IMR-90 (cell line): ENCODE data around the gene HDHD2. TPM values are rescaled to one million over a fixed set of nuclear protein-coding genes. Genes with fewer than 3 reads are reported as not detected.

ENCODE experiments used
- ATAC-seq: fragments of 200-7000 bp; cut with Tn5 transposase; 2 replicates; pipeline ENCODE4 v1.9.1; 2020; ENCODE audit warnings: low read depth, mild to moderate bottlenecking, moderate library complexity
- BruUV-seq: library from RNA; stranded (reverse); fragments of 400-500 nt; replicated peaks from 2 replicates; lab custom pipeline; 2021; lab: Mats Ljungman, UMichigan
- CTCF ChIA-PET: fragments of 300-600 bp; formaldehyde crosslinking; extraction: SDS; loops from one replicate; lab custom pipeline; 2021; ENCODE audit warnings: antibody characterized with exemption; lab: Yijun Ruan, JAX
- POLR2A ChIA-PET: fragments of 300-600 bp; sonication (Branson Sonifier 250); formaldehyde crosslinking; loops from one replicate; lab custom pipeline; 2022; ENCODE audit warnings: antibody characterized with exemption; ENCODE audit not compliant: unreplicated experiment; lab: Charles Lee
- DNase-seq: peaks from one replicate; pipeline ENCODE4 v3.0.0; 2013
- H2AFZ ChIP-seq: replicated peaks from 2 replicates; pipeline ENCODE3; 2013; ENCODE audit warnings: low read length, mild to moderate bottlenecking; ENCODE audit not compliant: poor library complexity
- H2AK5ac ChIP-seq: 2 replicates; pipeline ENCODE4 v1.6.1; 2013; ENCODE audit warnings: low read depth, low read length, inconsistent platforms
- H2AK9ac ChIP-seq: replicated peaks from 2 replicates; pipeline ENCODE3; 2013; ENCODE audit warnings: mild to moderate bottlenecking, low read depth, low read length, moderate library complexity; ENCODE audit not compliant: poor library complexity
- H2BK120ac ChIP-seq: 2 replicates; pipeline ENCODE4 v1.6.1; 2013; ENCODE audit warnings: low read depth, low read length, inconsistent platforms
- H2BK15ac ChIP-seq: 3 replicates; pipeline ENCODE4 v1.6.1; 2013; ENCODE audit warnings: low read depth, low read length, inconsistent platforms
- H2BK20ac ChIP-seq: 2 replicates; pipeline ENCODE4 v1.6.1; 2013; ENCODE audit warnings: low read depth, mild to moderate bottlenecking, inconsistent platforms, low read length, moderate library complexity
- H2BK5ac ChIP-seq: 2 replicates; pipeline ENCODE4 v1.6.1; 2013; ENCODE audit warnings: mild to moderate bottlenecking, low read depth, low read length, inconsistent platforms; ENCODE audit not compliant: poor library complexity, severe bottlenecking
- H3K14ac ChIP-seq: replicated peaks from 2 replicates; pipeline ENCODE4 v1.6.1; 2013; ENCODE audit warnings: low read depth, low read length, inconsistent platforms
- H3K18ac ChIP-seq: 2 replicates; pipeline ENCODE4 v1.6.1; 2013; ENCODE audit warnings: low read depth, low read length, control low read depth
- H3K23ac ChIP-seq: 2 replicates; pipeline ENCODE4 v1.6.1; 2013; ENCODE audit warnings: low read depth, low read length, inconsistent platforms
- H3K27ac ChIP-seq: 2 replicates; pipeline ENCODE4 v1.5.1; 2013; ENCODE audit warnings: mild to moderate bottlenecking, control low read depth, low read length; ENCODE audit not compliant: insufficient read depth
- H3K27me3 ChIP-seq: 2 replicates; pipeline ENCODE4 v1.6.1; 2013; ENCODE audit warnings: low read length; ENCODE audit not compliant: control insufficient read depth, insufficient read depth
- H3K36me3 ChIP-seq: 2 replicates; pipeline ENCODE4 v1.6.1; 2013; ENCODE audit warnings: low read length, mixed read lengths; ENCODE audit not compliant: control insufficient read depth, insufficient read depth
- H3K4ac ChIP-seq: 2 replicates; pipeline ENCODE4 v1.6.1; 2013; ENCODE audit warnings: low read depth, low read length, inconsistent platforms
- H3K4me1 ChIP-seq: 2 replicates; pipeline ENCODE4 v1.6.1; 2013; ENCODE audit warnings: low read length, mixed read lengths; ENCODE audit not compliant: control insufficient read depth, insufficient read depth
- H3K4me2 ChIP-seq: 2 replicates; pipeline ENCODE4 v1.6.1; 2013; ENCODE audit warnings: low read depth, mild to moderate bottlenecking, control low read depth, low read length, moderate library complexity
- H3K4me3 ChIP-seq: 2 replicates; pipeline ENCODE4 v1.5.1; 2013; ENCODE audit warnings: low read depth, mild to moderate bottlenecking, control low read depth, low read length, moderate library complexity; ENCODE audit not compliant: insufficient read depth
- H3K56ac ChIP-seq: 2 replicates; pipeline ENCODE4 v1.6.1; 2013; ENCODE audit warnings: low read length, inconsistent platforms; ENCODE audit not compliant: insufficient read depth; ENCODE audit errors: extremely low read depth
- H3K79me1 ChIP-seq, 2 experiments: 2 replicates each; pipeline ENCODE4 v1.6.1; 2013; ENCODE audit warnings: low read length in 2 of 2, inconsistent platforms in 1 of 2, low read depth in 1 of 2
- H3K9ac ChIP-seq: 2 replicates; pipeline ENCODE4 v1.6.1; 2013; ENCODE audit warnings: low read depth, low read length, control low read depth
- H3K9me1 ChIP-seq: 2 replicates; pipeline ENCODE4 v1.6.1; 2013; ENCODE audit warnings: low read length, inconsistent platforms; ENCODE audit not compliant: insufficient read depth
- H3K9me3 ChIP-seq: 2 replicates; pipeline ENCODE4 v1.6.1; 2013; ENCODE audit warnings: low read length; ENCODE audit not compliant: control insufficient read depth, insufficient read depth
- H4K20me1 ChIP-seq: 2 replicates; pipeline ENCODE4 v1.6.1; 2013; ENCODE audit warnings: low read length, inconsistent platforms; ENCODE audit not compliant: insufficient read depth
- H4K5ac ChIP-seq: 2 replicates; pipeline ENCODE4 v1.6.1; 2013; ENCODE audit warnings: mild to moderate bottlenecking, low read depth, low read length, control low read depth
- H4K8ac ChIP-seq, 2 experiments: 2 replicates each; pipeline ENCODE4 v1.6.1; 2013; ENCODE audit warnings: low read depth in 2 of 2, low read length in 2 of 2, control low read depth in 1 of 2, inconsistent platforms in 1 of 2
- H4K91ac ChIP-seq: 2 replicates; pipeline ENCODE4 v1.6.1; 2013; ENCODE audit warnings: low read depth, low read length, inconsistent platforms; ENCODE audit not compliant: insufficient read depth
- MAFK ChIP-seq: IDR thresholded peaks from 2 replicates; pipeline ENCODE4 v1.6.1; 2012; ENCODE audit warnings: low read depth, low read length, improper control_type of control experiment
- MAZ ChIP-seq: IDR thresholded peaks from 2 replicates; pipeline ENCODE4 v1.6.1; 2012; ENCODE audit warnings: low read depth, mild to moderate bottlenecking, low read length, improper control_type of control experiment, moderate library complexity, borderline replicate concordance
- POLR2A ChIP-seq: IDR thresholded peaks from 2 replicates; pipeline ENCODE4 v1.6.1; 2012; ENCODE audit warnings: mild to moderate bottlenecking, low read depth, low read length
- WGBS, 2 experiments: methylation state at CpG; one replicate each; pipeline versions ENCODE4 v1.1.5 to v1.1.7; 2013; ENCODE audit warnings: missing lambda C conversion rate in 2 of 2; ENCODE audit not compliant: insufficient read length in 1 of 2; ENCODE audit errors: extremely low coverage in 2 of 2; 5-methylcytosine and 5-hydroxymethylcytosine counted together
- dilution Hi-C: fragments of 300-500 bp; cut with HindIII; formaldehyde crosslinking; loops from one replicate; pipeline ENCODE4 v1.14.3; 2018; ENCODE audit warnings: low sequenced_read_pairs; ENCODE audit not compliant: unreplicated experiment
- in situ Hi-C: fragments of 300-500 bp; cut with MboI; formaldehyde crosslinking; loops from 3 replicates; pipeline ENCODE4 v1.14.3; 2019; ENCODE audit warnings: low sequenced_read_pairs, inconsistent platforms, mixed read lengths
- intact Hi-C: fragments of 100-400 bp; cut with micrococcal nuclease; formaldehyde crosslinking; loops from 2 replicates; pipeline ENCODE4 v1.10.0; 2022
- polyA plus RNA-seq, 3 experiments: library from polyadenylated mRNA; depleted of rRNA; stranded (reverse); fragments of >200 nt; gene quantifications; 2 replicates each; pipeline ENCODE4 v1.2.3, GENCODE V29; 2012; ENCODE audit warnings: low replicate concordance in 1 of 3
- total RNA-seq: library from RNA; depleted of rRNA; stranded (reverse); fragments of >200 nt; gene quantifications from 2 replicates; pipeline ENCODE4 v1.2.3, GENCODE V29; 2012
- TF ChIP-seq, protein P1 (sequence below): fragments of 150-350 bp; IDR thresholded peaks from 2 replicates; pipeline ENCODE4 v1.6.1; 2017; ENCODE audit warnings: mild to moderate bottlenecking, antibody characterized with exemption, low read length, low read depth
- TF ChIP-seq, protein P2 (sequence below): conservative IDR thresholded peaks from 2 replicates; pipeline ENCODE4 v1.5.1; 2012; ENCODE audit warnings: mild to moderate bottlenecking, low read depth, low read length, improper control_type of control experiment

The HDHD2 gene
- total and polyA plus RNA-seq, 2 of the 4 experiments (the other 2 are of a cell fraction) = 7.2 to 18.6 TPM

DNA sequence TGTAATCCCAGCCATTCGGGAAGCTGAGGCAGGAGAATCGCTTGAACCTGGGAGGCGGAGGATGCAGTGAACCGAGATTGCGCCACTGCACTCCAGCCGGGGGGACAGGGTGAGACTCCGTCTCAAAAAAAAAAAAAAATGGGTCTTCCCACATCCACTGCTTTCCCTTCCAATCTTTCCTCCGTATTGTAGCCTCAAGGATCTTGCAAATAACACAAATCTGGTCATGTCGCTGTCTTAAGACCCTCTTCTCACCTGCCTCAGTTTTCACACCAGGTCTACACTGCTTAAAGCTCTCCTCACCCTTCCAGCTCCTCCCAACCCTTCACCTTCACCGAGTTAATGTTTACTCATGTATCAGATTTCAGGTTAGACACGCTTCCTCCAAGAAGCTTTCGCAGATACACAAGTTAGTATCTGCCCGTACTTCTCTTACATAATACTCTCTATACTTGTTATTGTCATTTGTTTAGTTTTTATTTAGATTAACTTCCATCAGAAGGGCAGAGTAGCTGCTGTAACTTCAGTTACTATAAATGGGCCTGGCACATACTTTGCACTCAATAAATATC is 24.3 kb upstream of the HDHD2 start (continued):
- TF ChIP-seq MAZ = no peak

DNA sequence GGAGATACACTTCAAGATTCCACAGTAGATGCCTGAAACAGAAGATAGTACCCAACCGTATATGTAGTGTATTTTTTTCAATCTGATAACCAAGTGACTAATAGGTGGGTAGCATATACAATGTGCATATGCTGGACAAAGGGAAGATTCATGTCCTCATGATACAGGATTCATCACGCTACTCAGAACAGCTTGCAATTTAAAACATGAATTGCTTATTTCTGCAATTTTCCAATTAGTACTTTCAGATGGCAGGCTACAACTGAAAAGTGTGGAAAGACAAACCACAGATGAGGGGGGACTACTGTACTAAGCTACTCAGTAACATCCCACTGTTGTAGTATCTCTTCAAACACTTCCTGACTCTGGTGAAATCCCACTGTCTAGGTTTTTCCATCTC is 22.2 kb upstream of the HDHD2 start:
- peaks cover 4% of the 10 kb centered on the region for H3K4me1 ChIP-seq
- H4K20me1 ChIP-seq = peaks cover 41% of the 10 kb centered on the region
- no peaks in the 10 kb centered on the region for H3K9me3 ChIP-seq
- H3K23ac ChIP-seq = no peak overlapping the region
- H3K4me3 ChIP-seq = no peak overlapping the region
- intact Hi-C loops (no loop called here), dilution Hi-C loops (no loop called here), in situ Hi-C loops (no loop called here)
- BruUV-seq = no TSS peak
- peaks cover 13 to 33% of the 10 kb centered on the region in 2 experiments for H3K79me1 ChIP-seq
- H3K14ac ChIP-seq = no peak overlapping the region
- H3K9ac ChIP-seq = no peak overlapping the region
- no peak overlapping the region for H2BK20ac ChIP-seq
- WGBS, 2 experiments = no CpG with 5 or more reads among the region's 2 CpGs
- H4K91ac ChIP-seq = no peak overlapping the region
- H2AFZ ChIP-seq = no peak overlapping the region
- no peaks in the 10 kb centered on the region; the same call in 1 of the 2 replicates for H3K36me3 ChIP-seq
- H3K56ac ChIP-seq = no peak overlapping the region
- H2AK5ac ChIP-seq = no peak overlapping the region
- H4K5ac ChIP-seq = no peak overlapping the region
- no peak overlapping the region for H2BK15ac ChIP-seq
- no peaks in the 10 kb centered on the region for H3K27me3 ChIP-seq
- H2AK9ac ChIP-seq = no peak overlapping the region
- no peak overlapping the region for H2BK5ac ChIP-seq
- POLR2A ChIA-PET = no interaction called here
- H3K4ac ChIP-seq = no peak overlapping the region
- CTCF ChIA-PET = no interaction called here
- ATAC-seq = no peak
- H3K27ac ChIP-seq = no peak overlapping the region
- no peak overlapping the region for H4K8ac ChIP-seq
- TF ChIP-seq POLR2A = no peak
- TF ChIP-seq, protein P1, sequence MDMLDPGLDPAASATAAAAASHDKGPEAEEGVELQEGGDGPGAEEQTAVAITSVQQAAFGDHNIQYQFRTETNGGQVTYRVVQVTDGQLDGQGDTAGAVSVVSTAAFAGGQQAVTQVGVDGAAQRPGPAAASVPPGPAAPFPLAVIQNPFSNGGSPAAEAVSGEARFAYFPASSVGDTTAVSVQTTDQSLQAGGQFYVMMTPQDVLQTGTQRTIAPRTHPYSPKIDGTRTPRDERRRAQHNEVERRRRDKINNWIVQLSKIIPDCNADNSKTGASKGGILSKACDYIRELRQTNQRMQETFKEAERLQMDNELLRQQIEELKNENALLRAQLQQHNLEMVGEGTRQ = no peak
- TF ChIP-seq MAFK = no peak
- TF ChIP-seq, protein P2, sequence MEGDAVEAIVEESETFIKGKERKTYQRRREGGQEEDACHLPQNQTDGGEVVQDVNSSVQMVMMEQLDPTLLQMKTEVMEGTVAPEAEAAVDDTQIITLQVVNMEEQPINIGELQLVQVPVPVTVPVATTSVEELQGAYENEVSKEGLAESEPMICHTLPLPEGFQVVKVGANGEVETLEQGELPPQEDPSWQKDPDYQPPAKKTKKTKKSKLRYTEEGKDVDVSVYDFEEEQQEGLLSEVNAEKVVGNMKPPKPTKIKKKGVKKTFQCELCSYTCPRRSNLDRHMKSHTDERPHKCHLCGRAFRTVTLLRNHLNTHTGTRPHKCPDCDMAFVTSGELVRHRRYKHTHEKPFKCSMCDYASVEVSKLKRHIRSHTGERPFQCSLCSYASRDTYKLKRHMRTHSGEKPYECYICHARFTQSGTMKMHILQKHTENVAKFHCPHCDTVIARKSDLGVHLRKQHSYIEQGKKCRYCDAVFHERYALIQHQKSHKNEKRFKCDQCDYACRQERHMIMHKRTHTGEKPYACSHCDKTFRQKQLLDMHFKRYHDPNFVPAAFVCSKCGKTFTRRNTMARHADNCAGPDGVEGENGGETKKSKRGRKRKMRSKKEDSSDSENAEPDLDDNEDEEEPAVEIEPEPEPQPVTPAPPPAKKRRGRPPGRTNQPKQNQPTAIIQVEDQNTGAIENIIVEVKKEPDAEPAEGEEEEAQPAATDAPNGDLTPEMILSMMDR = no peak
- no peak overlapping the region for H2BK120ac ChIP-seq
- DNase-seq = peak; percentile 35
- H3K9me1 ChIP-seq = peaks cover 8% of the 10 kb centered on the region
- no peak overlapping the region for H3K18ac ChIP-seq
- H3K4me2 ChIP-seq = no peak overlapping the region
